GM23338 (cell line): ENCODE measurements around the gene TNRC18. TPM values are rescaled to one million over a fixed set of nuclear protein-coding genes. Genes with fewer than 3 reads are reported as not detected.

Experiments used
- ATAC-seq: fragments of 200-7000 bp; cut with Tn5 transposase; 3 replicates; pipeline ENCODE4 v1.9.1; 2020
- DNase-seq: peaks from one replicate; pipeline ENCODE4 v3.0.0-alpha.2; 2015; ENCODE audit warnings: low spot score
- H2AFZ ChIP-seq: fragments of 200-600 bp; sonication (generic); 2 replicates; pipeline ENCODE4 v1.8.0; 2016; ENCODE audit warnings: antibody characterized with exemption, mild to moderate bottlenecking, moderate library complexity
- H3F3A ChIP-seq: fragments of 200-600 bp; sonication (generic); replicated peaks from 2 replicates; pipeline ENCODE4 v1.8.0; 2017; ENCODE audit warnings: antibody characterized with exemption, mixed run types, low read depth
- H3K27ac ChIP-seq: fragments of 200-600 bp; sonication (generic); 2 replicates; pipeline ENCODE4 v1.6.1; 2016; ENCODE audit warnings: low read depth
- H3K27me3 ChIP-seq: fragments of 200-600 bp; sonication (generic); 2 replicates; pipeline ENCODE4 v1.8.0; 2016; ENCODE audit warnings: mild to moderate bottlenecking, mixed run types, moderate library complexity; ENCODE audit not compliant: insufficient read depth
- H3K36me3 ChIP-seq: fragments of 200-600 bp; sonication (generic); 2 replicates; pipeline ENCODE4 v1.8.0; 2016; ENCODE audit warnings: mild to moderate bottlenecking; ENCODE audit not compliant: insufficient read depth
- H3K4me1 ChIP-seq: fragments of 200-600 bp; sonication (generic); 2 replicates; pipeline ENCODE4 v1.8.0; 2016; ENCODE audit warnings: mild to moderate bottlenecking, moderate library complexity; ENCODE audit not compliant: insufficient read depth
- H3K4me2 ChIP-seq: fragments of 200-600 bp; sonication (generic); 2 replicates; pipeline ENCODE4 v1.7.1; 2017; ENCODE audit warnings: mixed run types
- H3K4me3 ChIP-seq: fragments of 200-600 bp; sonication (generic); 2 replicates; pipeline ENCODE4 v1.6.1; 2016; ENCODE audit warnings: mixed run types
- H3K79me2 ChIP-seq: fragments of 200-600 bp; sonication (generic); replicated peaks from 2 replicates; pipeline ENCODE4 v1.8.0; 2017; ENCODE audit warnings: mild to moderate bottlenecking; ENCODE audit not compliant: insufficient read depth
- H3K9me2 ChIP-seq: fragments of 200-600 bp; sonication (generic); 2 replicates; pipeline ENCODE4 v1.8.0; 2017; ENCODE audit not compliant: insufficient read depth
- H4K20me1 ChIP-seq: fragments of 200-600 bp; sonication (generic); replicated peaks from 2 replicates; pipeline ENCODE4 v1.8.0; 2017; ENCODE audit warnings: mild to moderate bottlenecking; ENCODE audit not compliant: insufficient read depth
- H3K27ac Mint-ChIP-seq: 2 replicates; pipeline ENCODE4 v1.8.0; 2020; ENCODE audit warnings: inconsistent platforms, mild to moderate bottlenecking, moderate library complexity, mixed read lengths
- H3K27me3 Mint-ChIP-seq: 3 replicates; pipeline ENCODE4 v1.8.0; 2022; ENCODE audit warnings: low read depth, mild to moderate bottlenecking, moderate library complexity, mixed read lengths, inconsistent platforms; ENCODE audit not compliant: insufficient read depth, poor library complexity
- H3K36me3 Mint-ChIP-seq: 3 replicates; pipeline ENCODE4 v1.8.0; 2021; ENCODE audit warnings: low read depth, mild to moderate bottlenecking, inconsistent platforms, moderate library complexity, mixed read lengths
- H3K4me1 Mint-ChIP-seq: 3 replicates; pipeline ENCODE4 v1.8.0; 2020; ENCODE audit warnings: mild to moderate bottlenecking, inconsistent platforms, mixed read lengths
- H3K4me3 Mint-ChIP-seq: 3 replicates; pipeline ENCODE4 v1.8.0; 2021; ENCODE audit warnings: moderate library complexity, mild to moderate bottlenecking, inconsistent platforms, mixed read lengths
- H3K9me3 Mint-ChIP-seq: 3 replicates; pipeline ENCODE4 v1.8.0; 2020; ENCODE audit warnings: moderate library complexity, mild to moderate bottlenecking, inconsistent platforms, mixed read lengths
- CREB1 ChIP-seq: fragments of 250-450 bp; sonication (Bioruptor Pico); IDR thresholded peaks from 2 replicates; pipeline ENCODE4 v1.5.0; 2020; ENCODE audit warnings: low read depth, mild to moderate bottlenecking, moderate library complexity
- CTCF ChIP-seq, 2 experiments: fragments of 200-600 bp in 1 of 2; sonication (generic) in 1 of 2; conservative IDR thresholded peaks; 2 replicates each; pipeline versions ENCODE4 v1.5.1 to v1.6.1; 2016 to 2017; ENCODE audit warnings: antibody characterized with exemption in 2 of 2, low read depth in 2 of 2, mild to moderate bottlenecking in 2 of 2, moderate library complexity in 1 of 2
- EZH2phosphoT487 ChIP-seq: fragments of 200-600 bp; sonication (generic); IDR thresholded peaks from one replicate; pipeline ENCODE4 v1.8.1; 2018; ENCODE audit warnings: antibody characterized with exemption; ENCODE audit not compliant: unreplicated experiment
- JUNB ChIP-seq: IDR thresholded peaks from one replicate; pipeline ENCODE4 v1.6.1; 2016; ENCODE audit warnings: antibody characterized with exemption; ENCODE audit not compliant: unreplicated experiment
- NANOG ChIP-seq: IDR thresholded peaks from 2 replicates; pipeline ENCODE4 v1.6.1; 2016; ENCODE audit warnings: antibody characterized with exemption, borderline replicate concordance
- POLR2AphosphoS5 ChIP-seq: IDR thresholded peaks from 2 replicates; pipeline ENCODE4 v1.6.1; 2016; ENCODE audit warnings: antibody characterized with exemption, low read depth
- REST ChIP-seq: IDR thresholded peaks from one replicate; pipeline ENCODE4 v1.6.1; 2018; ENCODE audit warnings: antibody characterized with exemption; ENCODE audit not compliant: unreplicated experiment
- STAT1 ChIP-seq: IDR thresholded peaks from one replicate; pipeline ENCODE4 v1.6.1; 2016; ENCODE audit warnings: antibody characterized with exemption; ENCODE audit not compliant: unreplicated experiment
- ZNF114 ChIP-seq: fragments of 250-450 bp; sonication (Bioruptor Pico); IDR thresholded peaks from 2 replicates; pipeline ENCODE4 v1.5.0; 2020; ENCODE audit warnings: mild to moderate bottlenecking, moderate library complexity
- ZNF331 ChIP-seq: fragments of 250-450 bp; sonication (Bioruptor Pico); IDR thresholded peaks from 2 replicates; pipeline ENCODE4 v1.5.0; 2020; ENCODE audit warnings: low read depth, mild to moderate bottlenecking, moderate library complexity
- polyA plus RNA-seq: library from polyadenylated mRNA; unstranded; fragments of >200 nt; fragmentation: Nextera tagmentation; extraction: Ambion mirVana; gene quantifications from 2 replicates; pipeline ENCODE4 v1.2.1, GENCODE V29; 2016
- total RNA-seq: library from RNA; depleted of rRNA; stranded (reverse); fragments of >200 nt; shearing (Covaris generic); gene quantifications from 2 replicates; pipeline ENCODE4 v1.2.3, GENCODE V29; 2014
- TF ChIP-seq, protein P1 (sequence below): IDR thresholded peaks from 2 replicates; pipeline ENCODE4 v1.6.1; 2016; ENCODE audit warnings: antibody characterized with exemption
- TF ChIP-seq, protein P2 (sequence below): fragments of 250-450 bp; sonication (Bioruptor Pico); IDR thresholded peaks from 2 replicates; pipeline ENCODE4 v1.5.0; 2020; ENCODE audit warnings: mild to moderate bottlenecking, moderate library complexity

TNRC18 gene
- total and polyA plus RNA-seq, 2 experiments from 2014 or later, result 2.1 to 17.5 TPM

DNA sequence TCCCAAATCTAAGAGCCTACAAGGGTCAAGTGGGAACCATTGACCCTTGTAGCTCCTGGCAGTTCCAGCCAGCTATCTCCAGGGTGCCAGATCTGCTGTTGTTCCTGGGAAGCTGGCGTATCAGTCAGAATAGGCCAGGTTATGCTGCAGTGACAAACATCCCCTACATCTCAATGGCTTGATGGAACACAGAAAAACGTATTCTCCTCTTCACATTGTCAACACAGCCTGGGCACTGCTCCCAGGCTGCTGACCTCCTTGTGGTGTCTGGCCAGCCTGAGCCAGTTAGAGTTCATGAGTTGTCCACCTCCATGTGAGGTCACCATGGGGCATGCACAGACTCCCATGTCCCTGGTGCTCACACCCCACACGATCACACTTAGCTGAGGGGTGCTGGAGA lies 9.5 kb upstream of the TNRC18 start:
- Histone ChIP-seq H3K4me1 (peaks cover 8% of the 10 kb centered on the region; the same call in 1 of the 2 replicates), H3K27me3 (peaks cover 50% of the 10 kb centered on the region), H3K27ac (no peak overlapping the region), H3K4me3 (no peak overlapping the region), H3K79me2 (no peaks in the 10 kb centered on the region), H2AFZ (no peak overlapping the region), H3K36me3 (no peaks in the 10 kb centered on the region), H3K9me2 (no peaks in the 10 kb centered on the region), H3K4me2 (no peak overlapping the region), H4K20me1 (no peaks in the 10 kb centered on the region; the same call in 1 of the 2 replicates), H3F3A (peaks cover 5% of the 10 kb centered on the region)
- DNase-seq (no peak), ATAC-seq (no peak)
- Mint-ChIP-seq H3K4me3 (no peak overlapping the region), H3K36me3 (peaks cover 23% of the 10 kb centered on the region), H3K4me1 (peaks cover 18% of the 10 kb centered on the region), H3K9me3 (peaks cover 28% of the 10 kb centered on the region), H3K27ac (no peak overlapping the region), H3K27me3 (peaks cover 50% of the 10 kb centered on the region)
- TF ChIP-seq POLR2AphosphoS5 (no peak), REST (no peak), ZNF331 (CRISPR knock-in tag) (no peak), EZH2phosphoT487 (no peak), CREB1 (no peak), JUNB (no peak), CTCF (conservative IDR thresholded peaks at IDR 0.05; ENCODE audit: low read depth in 2 of 2) (no peak), STAT1 (no peak), ZNF114 (CRISPR knock-in tag) (no peak), NANOG (no peak)
- TF ChIP-seq, protein P1, sequence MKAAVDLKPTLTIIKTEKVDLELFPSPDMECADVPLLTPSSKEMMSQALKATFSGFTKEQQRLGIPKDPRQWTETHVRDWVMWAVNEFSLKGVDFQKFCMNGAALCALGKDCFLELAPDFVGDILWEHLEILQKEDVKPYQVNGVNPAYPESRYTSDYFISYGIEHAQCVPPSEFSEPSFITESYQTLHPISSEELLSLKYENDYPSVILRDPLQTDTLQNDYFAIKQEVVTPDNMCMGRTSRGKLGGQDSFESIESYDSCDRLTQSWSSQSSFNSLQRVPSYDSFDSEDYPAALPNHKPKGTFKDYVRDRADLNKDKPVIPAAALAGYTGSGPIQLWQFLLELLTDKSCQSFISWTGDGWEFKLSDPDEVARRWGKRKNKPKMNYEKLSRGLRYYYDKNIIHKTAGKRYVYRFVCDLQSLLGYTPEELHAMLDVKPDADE, result no peak
- TF ChIP-seq, protein P2, sequence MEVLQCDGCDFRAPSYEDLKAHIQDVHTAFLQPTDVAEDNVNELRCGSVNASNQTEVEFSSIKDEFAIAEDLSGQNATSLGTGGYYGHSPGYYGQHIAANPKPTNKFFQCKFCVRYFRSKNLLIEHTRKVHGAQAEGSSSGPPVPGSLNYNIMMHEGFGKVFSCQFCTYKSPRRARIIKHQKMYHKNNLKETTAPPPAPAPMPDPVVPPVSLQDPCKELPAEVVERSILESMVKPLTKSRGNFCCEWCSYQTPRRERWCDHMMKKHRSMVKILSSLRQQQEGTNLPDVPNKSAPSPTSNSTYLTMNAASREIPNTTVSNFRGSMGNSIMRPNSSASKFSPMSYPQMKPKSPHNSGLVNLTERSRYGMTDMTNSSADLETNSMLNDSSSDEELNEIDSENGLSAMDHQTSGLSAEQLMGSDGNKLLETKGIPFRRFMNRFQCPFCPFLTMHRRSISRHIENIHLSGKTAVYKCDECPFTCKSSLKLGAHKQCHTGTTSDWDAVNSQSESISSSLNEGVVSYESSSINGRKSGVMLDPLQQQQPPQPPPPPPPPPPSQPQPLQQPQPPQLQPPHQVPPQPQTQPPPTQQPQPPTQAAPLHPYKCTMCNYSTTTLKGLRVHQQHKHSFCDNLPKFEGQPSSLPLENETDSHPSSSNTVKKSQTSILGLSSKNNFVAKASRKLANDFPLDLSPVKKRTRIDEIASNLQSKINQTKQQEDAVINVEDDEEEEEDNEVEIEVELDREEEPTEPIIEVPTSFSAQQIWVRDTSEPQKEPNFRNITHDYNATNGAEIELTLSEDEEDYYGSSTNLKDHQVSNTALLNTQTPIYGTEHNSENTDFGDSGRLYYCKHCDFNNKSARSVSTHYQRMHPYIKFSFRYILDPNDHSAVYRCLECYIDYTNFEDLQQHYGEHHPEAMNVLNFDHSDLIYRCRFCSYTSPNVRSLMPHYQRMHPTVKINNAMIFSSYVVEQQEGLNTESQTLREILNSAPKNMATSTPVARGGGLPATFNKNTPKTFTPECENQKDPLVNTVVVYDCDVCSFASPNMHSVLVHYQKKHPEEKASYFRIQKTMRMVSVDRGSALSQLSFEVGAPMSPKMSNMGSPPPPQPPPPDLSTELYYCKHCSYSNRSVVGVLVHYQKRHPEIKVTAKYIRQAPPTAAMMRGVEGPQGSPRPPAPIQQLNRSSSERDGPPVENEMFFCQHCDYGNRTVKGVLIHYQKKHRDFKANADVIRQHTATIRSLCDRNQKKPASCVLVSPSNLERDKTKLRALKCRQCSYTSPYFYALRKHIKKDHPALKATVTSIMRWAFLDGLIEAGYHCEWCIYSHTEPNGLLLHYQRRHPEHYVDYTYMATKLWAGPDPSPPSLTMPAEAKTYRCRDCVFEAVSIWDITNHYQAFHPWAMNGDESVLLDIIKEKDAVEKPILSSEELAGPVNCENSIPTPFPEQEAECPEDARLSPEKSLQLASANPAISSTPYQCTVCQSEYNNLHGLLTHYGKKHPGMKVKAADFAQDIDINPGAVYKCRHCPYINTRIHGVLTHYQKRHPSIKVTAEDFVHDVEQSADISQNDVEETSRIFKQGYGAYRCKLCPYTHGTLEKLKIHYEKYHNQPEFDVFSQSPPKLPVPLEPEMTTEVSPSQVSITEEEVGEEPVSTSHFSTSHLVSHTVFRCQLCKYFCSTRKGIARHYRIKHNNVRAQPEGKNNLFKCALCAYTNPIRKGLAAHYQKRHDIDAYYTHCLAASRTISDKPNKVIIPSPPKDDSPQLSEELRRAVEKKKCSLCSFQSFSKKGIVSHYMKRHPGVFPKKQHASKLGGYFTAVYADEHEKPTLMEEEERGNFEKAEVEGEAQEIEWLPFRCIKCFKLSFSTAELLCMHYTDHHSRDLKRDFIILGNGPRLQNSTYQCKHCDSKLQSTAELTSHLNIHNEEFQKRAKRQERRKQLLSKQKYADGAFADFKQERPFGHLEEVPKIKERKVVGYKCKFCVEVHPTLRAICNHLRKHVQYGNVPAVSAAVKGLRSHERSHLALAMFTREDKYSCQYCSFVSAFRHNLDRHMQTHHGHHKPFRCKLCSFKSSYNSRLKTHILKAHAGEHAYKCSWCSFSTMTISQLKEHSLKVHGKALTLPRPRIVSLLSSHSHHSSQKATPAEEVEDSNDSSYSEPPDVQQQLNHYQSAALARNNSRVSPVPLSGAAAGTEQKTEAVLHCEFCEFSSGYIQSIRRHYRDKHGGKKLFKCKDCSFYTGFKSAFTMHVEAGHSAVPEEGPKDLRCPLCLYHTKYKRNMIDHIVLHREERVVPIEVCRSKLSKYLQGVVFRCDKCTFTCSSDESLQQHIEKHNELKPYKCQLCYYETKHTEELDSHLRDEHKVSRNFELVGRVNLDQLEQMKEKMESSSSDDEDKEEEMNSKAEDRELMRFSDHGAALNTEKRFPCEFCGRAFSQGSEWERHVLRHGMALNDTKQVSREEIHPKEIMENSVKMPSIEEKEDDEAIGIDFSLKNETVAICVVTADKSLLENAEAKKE (CRISPR knock-in tag), result no peak
